ENCODE measurements around the gene RPL36. TPM values are rescaled to one million over a fixed set of nuclear protein-coding genes. Genes with fewer than 3 reads are reported as not detected.

The RPL36 gene
- total and polyA plus RNA-seq, 9 of the 15 experiments (the other 6 are each of a cell fraction or from before 2014, with no cell fraction given), result 350 to 3,412 (median 1,507) TPM

- no peak overlapping the region for H2AFZ ChIP-seq (ENCODE audit: low read depth, low read length)
- H3K9ac ChIP-seq (ENCODE audit: insufficient read depth in 1 of 2, low read depth in 2 of 2, low read length in 2 of 2), result no peak overlapping the region
- no TSS peak for BruUV-seq (replicated peaks)
- no peaks in the 10 kb centered on the region for H3K27me3 ChIP-seq (ENCODE audit: control insufficient read depth in 2 of 2, insufficient read depth in 2 of 2, low read length in 2 of 2)
- DNase-seq (ENCODE audit: extremely low read depth in 1 of 4, low spot score in 3 of 4), result no peak
- H3K4me2 ChIP-seq (ENCODE audit: insufficient read depth, low read length), result no peak overlapping the region
- ChIA-PET CTCF (ENCODE audit: low intra/inter-chr PET ratio) (no interaction called here), POLR2A (interaction anchor here (1.0 kb wide), 1 partner anchor 11 kb away, joined by 4 read pairs; no protein-coding TSS in a partner anchor)
- FAIRE-seq, result peak; percentile 75
- peaks cover 91% of the 10 kb centered on the region for H3K36me3 ChIP-seq (ENCODE audit: control insufficient read depth, insufficient read depth, low read length)
- no peak overlapping the region for H3K27ac ChIP-seq (ENCODE audit: extremely low read depth, low read depth, low read length)
- in situ Hi-C loops (cut with MboI), result no loop called here
- no peak for TF ChIP-seq SRSF9 (IDR thresholded peaks at IDR 0.05; ENCODE audit: borderline replicate concordance, low read depth, low read length)
- no peak for TF ChIP-seq BRF2 (IDR thresholded peaks at IDR 0.05; ENCODE audit: borderline replicate concordance, insufficient read depth, insufficient read length)
- TF ChIP-seq ZNF589 (CRISPR knock-in tag; IDR thresholded peaks at IDR 0.05; ENCODE audit: low read depth), result no peak
- no peak for TF ChIP-seq CHCHD3 (CRISPR knock-in tag; IDR thresholded peaks at IDR 0.05)
- no peak for TF ChIP-seq ATF4 (CRISPR knock-in tag; IDR thresholded peaks at IDR 0.05)
- TF ChIP-seq GTF2B (IDR thresholded peaks at IDR 0.05; ENCODE audit: extremely low read depth, insufficient read length), result no peak
- no peak for TF ChIP-seq HMGXB4 (CRISPR knock-in tag; IDR thresholded peaks at IDR 0.05)
- no peak for TF ChIP-seq HOXB6 (CRISPR knock-in tag; IDR thresholded peaks at IDR 0.05; ENCODE audit: borderline replicate concordance)
- TF ChIP-seq CSDE1 (IDR thresholded peaks at IDR 0.05), result no peak
- no peak for ATAC-seq
- peaks cover 37% of the 10 kb centered on the region for H3K79me2 ChIP-seq (ENCODE audit: control insufficient read depth, insufficient read depth, low read length)
- H3K4me1 ChIP-seq (replicated peaks in 1 of 2; ENCODE audit: control insufficient read depth in 2 of 2, insufficient read depth in 2 of 2, low read length in 2 of 2), result no peaks in the 10 kb centered on the region
- H3K4me3 ChIP-seq, result no peak overlapping the region
- no peaks in the 10 kb centered on the region for H3K9me3 ChIP-seq (replicated peaks; ENCODE audit: control insufficient read depth, insufficient read depth, low read depth, low read length)
- WGBS (ENCODE audit: insufficient coverage, low coverage, missing lambda C conversion rate), result 96% methylated on average over 9 of the region's 11 CpGs
- peaks cover 13% of the 10 kb centered on the region for H4K20me1 ChIP-seq (replicated peaks; ENCODE audit: control insufficient read depth, insufficient read depth, low read length)
- intact Hi-C loops (cut with micrococcal nuclease), result no loop called here
- no peaks in the 10 kb centered on the region for H3K9me1 ChIP-seq (ENCODE audit: control insufficient read depth, insufficient read depth, low read length)
These were observed 41.6 kb upstream of the RPL36 start for GRCh38 chr19:5648464-5648863.

All from K562 (cell line).